ENCODE data around the gene CNTNAP2. TPM values are rescaled to one million over a fixed set of nuclear protein-coding genes. Genes with fewer than 3 reads are reported as not detected.

CNTNAP2 gene
- total RNA-seq, 1 donor from 2014 or later = 0.27 TPM

DNA sequence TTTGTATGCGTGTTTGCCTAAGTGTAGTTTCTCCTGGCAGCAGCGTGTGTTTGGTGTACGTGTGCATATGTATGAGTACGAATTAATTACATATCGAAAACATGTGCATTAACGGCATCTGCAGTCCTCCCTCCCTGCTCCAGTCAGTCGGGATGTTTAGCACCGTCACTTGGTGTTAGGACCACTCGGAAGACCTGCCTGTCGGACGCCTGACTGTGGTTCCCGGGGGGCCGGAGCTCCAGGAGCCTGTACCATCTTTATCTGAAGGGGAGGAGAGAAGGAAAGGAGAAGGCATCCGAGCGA, 1.1 kb upstream of the CNTNAP2 start:
- H3K4me3 Mint-ChIP-seq (ENCODE audit: unreplicated experiment) = peak overlapping the region; percentile 87
- H3K27ac Mint-ChIP-seq (ENCODE audit: unreplicated experiment) = no peak overlapping the region
- DNase-seq (ENCODE audit: low spot score) = no peak
- no peaks in the 10 kb centered on the region for H3K36me3 Mint-ChIP-seq (ENCODE audit: low read depth)
- H3K9me3 Mint-ChIP-seq (ENCODE audit: low read depth) = no peaks in the 10 kb centered on the region
- peak; percentile 16 for TF ChIP-seq CTCF (IDR thresholded peaks at IDR 0.05)
- peaks cover 15% of the 10 kb centered on the region for H3K4me1 Mint-ChIP-seq (ENCODE audit: low read depth)
- H3K27me3 Mint-ChIP-seq (ENCODE audit: low read depth) = peaks cover 10% of the 10 kb centered on the region

- Mint-ChIP-seq H3K27me3 (ENCODE audit: low read depth) (peaks cover 10% of the 10 kb centered on the region), H3K36me3 (ENCODE audit: low read depth) (no peaks in the 10 kb centered on the region), H3K27ac (ENCODE audit: unreplicated experiment) (no peak overlapping the region), H3K4me3 (ENCODE audit: unreplicated experiment) (peak overlapping the region; percentile 87), H3K9me3 (ENCODE audit: low read depth) (no peaks in the 10 kb centered on the region), H3K4me1 (ENCODE audit: low read depth) (peaks cover 15% of the 10 kb centered on the region)
- DNase-seq (ENCODE audit: low spot score) = peak; percentile 86
- TF ChIP-seq CTCF (IDR thresholded peaks at IDR 0.05) = no peak
Observed at GRCh38 chr7:146115851-146116520, 615 bp upstream of the CNTNAP2 start.

DNA sequence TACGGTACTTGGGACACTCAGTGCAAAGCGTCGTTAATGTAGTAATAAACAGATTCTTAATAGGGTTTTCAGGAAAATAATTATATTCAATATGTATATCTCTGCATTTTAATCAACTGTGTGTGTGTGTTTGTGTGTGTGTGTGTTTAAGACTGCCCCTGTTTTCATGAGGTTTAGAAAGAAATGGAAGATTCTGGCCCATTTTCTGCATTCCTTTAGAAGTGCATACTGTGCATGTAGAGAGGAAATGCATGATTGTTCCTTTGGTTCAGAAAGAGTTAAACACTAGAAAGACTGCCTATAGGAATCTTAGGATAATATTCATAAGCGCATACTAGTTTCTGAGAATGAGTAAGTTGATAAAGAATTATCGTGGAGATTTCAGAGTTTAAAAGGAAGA, 975 bp downstream of the CNTNAP2 start:
- peaks cover 13% of the 10 kb centered on the region for H3K27me3 Mint-ChIP-seq (ENCODE audit: low read depth)
- TF ChIP-seq CTCF (IDR thresholded peaks at IDR 0.05) = no peak
- no peaks in the 10 kb centered on the region for H3K9me3 Mint-ChIP-seq (ENCODE audit: low read depth)
- peaks cover 15% of the 10 kb centered on the region for H3K4me1 Mint-ChIP-seq (ENCODE audit: low read depth)
- H3K36me3 Mint-ChIP-seq (ENCODE audit: low read depth) = no peaks in the 10 kb centered on the region
- no peak overlapping the region for H3K4me3 Mint-ChIP-seq (ENCODE audit: unreplicated experiment)
- no peak overlapping the region for H3K27ac Mint-ChIP-seq (ENCODE audit: unreplicated experiment)
- no peak for DNase-seq (ENCODE audit: low spot score)

DNA sequence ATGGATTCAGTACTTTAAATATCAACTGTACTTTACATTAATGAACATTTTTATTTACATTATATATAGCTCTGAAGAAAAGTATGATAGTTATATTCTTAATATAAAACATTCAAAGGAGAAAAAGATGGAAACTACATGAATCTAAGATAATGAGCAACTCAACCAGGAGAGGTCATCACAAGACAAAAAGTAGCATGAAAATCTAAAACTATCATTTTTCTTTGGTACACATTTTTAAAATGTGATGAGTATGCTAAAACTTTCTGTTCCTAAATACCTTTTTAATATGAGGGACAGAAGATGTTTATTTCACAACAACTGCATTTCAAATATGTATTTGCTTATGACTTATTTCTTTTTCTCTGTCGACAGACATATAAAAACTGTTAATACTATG, 2.4 kb downstream of the CNTNAP2 start:
- H3K27me3 Mint-ChIP-seq (ENCODE audit: low read depth) = peaks cover 13% of the 10 kb centered on the region
- no peak for DNase-seq (ENCODE audit: low spot score)
- TF ChIP-seq CTCF (IDR thresholded peaks at IDR 0.05) = peak; percentile 53
- no peaks in the 10 kb centered on the region for H3K9me3 Mint-ChIP-seq (ENCODE audit: low read depth)
- H3K36me3 Mint-ChIP-seq (ENCODE audit: low read depth) = no peaks in the 10 kb centered on the region
- peaks cover 15% of the 10 kb centered on the region for H3K4me1 Mint-ChIP-seq (ENCODE audit: low read depth)
- H3K27ac Mint-ChIP-seq (ENCODE audit: unreplicated experiment) = no peak overlapping the region
- no peak overlapping the region for H3K4me3 Mint-ChIP-seq (ENCODE audit: unreplicated experiment)

GRCh38 chr7:146123715-146124114, 7.1 kb downstream of the CNTNAP2 start:
- H3K4me1 Mint-ChIP-seq (ENCODE audit: low read depth) = no peaks in the 10 kb centered on the region
- H3K4me3 Mint-ChIP-seq (ENCODE audit: unreplicated experiment) = no peak overlapping the region
- no peak for DNase-seq (ENCODE audit: low spot score)
- no peak for TF ChIP-seq CTCF (IDR thresholded peaks at IDR 0.05)
- no peaks in the 10 kb centered on the region for H3K36me3 Mint-ChIP-seq (ENCODE audit: low read depth)
- no peaks in the 10 kb centered on the region for H3K9me3 Mint-ChIP-seq (ENCODE audit: low read depth)
- peaks cover 7% of the 10 kb centered on the region for H3K27me3 Mint-ChIP-seq (ENCODE audit: low read depth)
- H3K27ac Mint-ChIP-seq (ENCODE audit: unreplicated experiment) = no peak overlapping the region
